ENCODE measurements around the gene SUMO3.

DNA sequence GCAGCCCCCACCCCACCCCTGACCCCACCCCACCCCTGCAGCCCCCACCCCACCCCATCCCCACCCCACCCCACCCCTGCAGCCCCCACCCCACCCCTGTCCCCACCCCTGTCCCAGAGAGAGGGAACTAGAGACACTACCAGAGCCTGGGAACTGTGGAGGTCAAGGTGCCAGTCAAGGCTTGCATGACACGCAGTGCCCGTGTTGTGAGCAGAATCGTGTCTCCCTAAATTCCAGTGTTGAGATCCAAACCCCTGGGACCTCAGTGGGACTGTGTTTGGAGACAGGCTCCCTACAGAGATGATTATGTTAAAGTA lies 18.4 kb upstream of the SUMO3 start:
- TF ChIP-seq POLR2A (IDR thresholded peaks at IDR 0.05; ENCODE audit: low read length) (no peak), GATA1 (IDR thresholded peaks at IDR 0.05; ENCODE audit: low read depth, low read length) (no peak)

Measured in erythroblast (primary cell).